GM12878 (cell line): Measurements from ENCODE around the gene SPATA2.

Experiments
- CHD4 ChIP-seq: fragments of 200-600 bp; sonication (generic); IDR thresholded peaks from 2 replicates; pipeline ENCODE4 v1.6.1; 2016; ENCODE audit warnings: mild to moderate bottlenecking
- CTCF ChIP-seq, 3 experiments: IDR thresholded peaks in 2 of 3; conservative IDR thresholded peaks in 1 of 3; 2 replicates each; pipeline ENCODE4 v1.5.1; 2011; ENCODE audit warnings: low read depth in 3 of 3, low read length in 3 of 3, mild to moderate bottlenecking in 3 of 3, control low read depth in 2 of 3, moderate library complexity in 2 of 3, inconsistent platforms in 1 of 3, mixed read lengths in 1 of 3; ENCODE audit not compliant: control insufficient read depth in 2 of 3, insufficient read depth in 1 of 3; ENCODE audit errors: extremely low read depth in 1 of 3
- EZH2 ChIP-seq: IDR thresholded peaks from 2 replicates; pipeline ENCODE4 v1.6.1; 2012; ENCODE audit warnings: low read depth, mild to moderate bottlenecking, control low read depth, inconsistent platforms, low read length, borderline replicate concordance; ENCODE audit not compliant: control insufficient read depth
- FOXK2 ChIP-seq: fragments of 450-650 bp; IDR thresholded peaks from 2 replicates; pipeline ENCODE4 v1.6.1; 2017; ENCODE audit warnings: mild to moderate bottlenecking, moderate library complexity
- KAT2A ChIP-seq: conservative IDR thresholded peaks from 2 replicates; pipeline ENCODE4 v1.6.1; 2011; ENCODE audit warnings: low read depth, low read length; ENCODE audit not compliant: control insufficient read depth
- NR2C2 ChIP-seq: IDR thresholded peaks from 2 replicates; pipeline ENCODE4 v1.6.1; 2011; ENCODE audit warnings: borderline replicate concordance, low read depth; ENCODE audit not compliant: control insufficient read depth, insufficient read length
- TCF12 ChIP-seq: IDR thresholded peaks from 2 replicates; pipeline ENCODE4 v1.6.1; 2011; ENCODE audit warnings: low read depth, mild to moderate bottlenecking, low read length
- TCF7 ChIP-seq: IDR thresholded peaks from 2 replicates; pipeline ENCODE4 v1.6.1; 2014; ENCODE audit warnings: antibody characterized with exemption, borderline replicate concordance

- TF ChIP-seq TCF7 (no peak), CTCF (IDR thresholded peaks at IDR 0.05 in 2 of 3, conservative IDR thresholded peaks at IDR 0.05 in 1 of 3; ENCODE audit: control insufficient read depth in 2 of 3, extremely low read depth in 1 of 3, insufficient read depth in 1 of 3, low read depth in 3 of 3, low read length in 3 of 3) (no peak), FOXK2 (no peak), NR2C2 (no peak), EZH2 (no peak), KAT2A (no peak), CHD4 (no peak), TCF12 (no peak)
Measured at GRCh38 chr20:49948809-49949507, 33.6 kb upstream of the SPATA2 start.
